GM21825 (cell line): Measurements from ENCODE around the gene PIR.

ENCODE experiments used
- ATAC-seq: cut with Tn5 transposase; IDR thresholded peaks from one replicate; pipeline ENCODE4 v1.9.1; 2021; ENCODE audit warnings: mild to moderate bottlenecking, moderate library complexity; ENCODE audit not compliant: unreplicated experiment

Gene PIR

DNA sequence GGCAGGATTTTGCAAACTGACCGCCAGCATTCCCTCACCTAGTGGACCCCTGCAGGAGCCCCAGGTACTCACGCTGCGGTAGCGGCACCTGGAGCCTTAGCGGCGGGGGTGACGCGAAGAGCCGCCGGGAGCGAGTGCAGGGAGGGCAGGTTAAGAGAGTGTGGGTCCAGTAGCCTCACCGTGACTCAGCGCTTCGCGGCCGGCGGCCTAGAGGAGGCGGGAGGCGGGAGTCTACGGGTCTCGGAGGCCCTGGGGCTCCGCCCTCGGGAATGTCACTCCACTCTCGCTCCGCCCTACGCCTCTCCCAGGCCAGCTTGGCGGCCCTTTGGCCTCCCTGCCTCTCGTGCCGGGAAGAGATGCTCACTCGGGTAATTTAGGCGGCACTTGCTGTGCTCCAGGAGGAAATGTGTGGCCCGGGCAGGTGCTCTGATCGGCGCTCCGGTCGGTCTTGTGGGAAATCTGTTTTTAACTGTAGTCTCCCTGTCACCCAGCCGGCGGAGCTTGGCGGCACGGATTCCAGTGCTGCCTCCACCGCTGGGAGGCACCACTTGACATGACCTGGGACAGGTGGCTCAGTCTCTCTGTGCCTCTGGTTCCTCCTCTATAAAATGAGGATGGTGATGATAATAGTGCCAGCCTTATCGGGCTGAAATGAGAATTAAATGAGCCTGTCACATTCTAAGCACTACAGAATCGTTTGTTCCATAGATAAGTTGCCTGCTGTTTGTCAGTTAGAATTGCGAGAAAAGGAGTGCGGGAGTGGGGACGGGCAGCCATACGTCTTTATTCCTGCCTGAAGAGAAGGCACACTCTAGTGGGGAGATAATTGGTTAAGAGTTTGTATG, at the start of gene PIR:
PIR (minus strand) TSS at position 216 of the 845 bp plus-strand sequence. CDS start 2,076 bp downstream, outside the sequence.
- peak; percentile 95 for ATAC-seq

DNA sequence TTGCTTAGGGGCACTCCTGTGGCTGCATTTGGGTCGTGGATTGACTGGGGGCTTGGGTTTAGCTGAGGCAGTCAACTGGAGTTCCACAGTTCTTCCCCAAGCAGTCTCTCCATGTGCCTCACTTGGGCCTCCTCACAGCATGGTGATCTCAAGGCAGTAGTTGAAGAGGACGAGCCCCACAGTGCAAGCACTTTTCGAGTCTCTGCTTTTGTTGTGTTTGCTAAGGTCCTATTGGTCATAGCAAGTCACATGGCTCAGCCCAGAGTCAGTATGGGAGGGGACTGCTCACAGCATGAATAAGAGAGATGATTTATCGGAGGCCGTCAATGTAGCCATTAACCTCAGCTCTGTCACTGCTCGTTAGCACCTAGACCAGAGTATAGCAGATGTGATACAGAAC, 37.2 kb upstream of the PIR start:
- ATAC-seq: no peak

DNA sequence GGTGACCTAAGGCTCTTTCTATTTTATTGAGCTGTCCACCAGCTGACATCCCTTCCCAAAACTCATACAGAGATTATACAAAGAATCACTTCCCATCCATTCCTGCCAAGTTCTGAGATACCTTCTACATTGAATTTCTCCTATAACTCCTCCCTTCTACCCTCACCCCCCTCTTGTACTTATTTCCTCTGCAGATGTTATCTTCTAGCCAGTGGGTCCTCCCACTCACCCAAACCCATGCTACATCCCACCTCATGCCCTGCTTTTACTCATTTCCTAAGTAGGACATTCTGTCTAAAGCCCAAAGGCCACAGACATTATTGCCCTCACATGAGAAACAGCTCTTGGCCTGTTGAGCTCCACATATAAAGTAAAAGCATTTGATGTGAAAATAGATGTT, 36.0 kb upstream of the PIR start:
- ATAC-seq: no peak

DNA sequence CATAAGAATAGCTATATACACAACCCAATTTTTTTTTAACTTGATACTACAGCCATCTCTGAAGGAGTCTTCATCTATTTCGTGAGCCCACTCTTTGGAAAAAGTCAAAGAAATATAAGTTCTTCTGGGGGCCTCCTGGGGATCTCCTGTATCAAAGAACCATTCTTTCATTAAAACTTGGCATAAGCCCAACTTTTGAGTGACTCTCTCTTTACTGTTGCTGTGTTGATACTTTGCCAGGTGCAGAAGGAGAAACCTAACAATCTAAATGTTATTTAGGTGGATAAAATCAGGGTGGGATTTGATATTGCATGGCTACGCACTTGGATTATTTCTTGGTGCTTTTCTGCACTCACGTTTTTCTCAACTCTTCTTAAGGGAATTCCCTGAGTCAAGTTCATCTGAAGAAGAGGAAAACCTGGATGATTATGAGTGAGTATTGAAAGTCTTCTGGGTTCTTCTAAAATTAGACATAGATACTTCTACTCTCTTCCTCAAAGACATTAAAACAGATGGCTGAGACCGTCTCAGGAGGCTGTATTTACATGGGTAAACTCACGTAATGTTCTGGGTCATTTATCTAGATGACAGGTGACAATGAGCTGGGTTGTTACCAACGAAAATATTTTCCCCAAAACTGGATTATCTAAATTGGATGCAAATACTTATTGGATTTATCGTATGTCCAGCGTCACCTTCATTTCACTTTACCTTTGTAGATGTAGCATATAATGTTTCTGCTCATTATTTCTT, 32.7 kb upstream of the PIR start:
- ATAC-seq: no peak

DNA sequence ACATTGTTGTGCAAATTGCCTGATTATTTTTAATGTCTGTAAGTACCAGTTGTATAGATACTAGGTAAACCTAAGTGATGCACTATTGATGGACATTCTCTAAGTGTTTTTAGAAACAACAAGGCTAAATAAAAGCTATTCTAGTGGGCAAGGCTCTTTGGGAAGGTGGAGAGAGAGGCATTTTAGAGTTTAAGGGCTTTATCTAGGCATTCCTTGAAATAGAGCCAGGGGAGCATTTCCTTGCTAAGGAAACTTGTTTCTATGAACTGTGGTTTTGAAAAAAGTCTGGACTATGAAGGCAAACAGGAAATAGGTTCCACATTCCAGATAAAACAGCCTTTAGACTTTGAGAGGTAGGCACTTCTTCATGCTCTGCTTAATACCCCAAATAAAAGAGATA, 31.3 kb upstream of the PIR start:
- ATAC-seq: no peak

DNA sequence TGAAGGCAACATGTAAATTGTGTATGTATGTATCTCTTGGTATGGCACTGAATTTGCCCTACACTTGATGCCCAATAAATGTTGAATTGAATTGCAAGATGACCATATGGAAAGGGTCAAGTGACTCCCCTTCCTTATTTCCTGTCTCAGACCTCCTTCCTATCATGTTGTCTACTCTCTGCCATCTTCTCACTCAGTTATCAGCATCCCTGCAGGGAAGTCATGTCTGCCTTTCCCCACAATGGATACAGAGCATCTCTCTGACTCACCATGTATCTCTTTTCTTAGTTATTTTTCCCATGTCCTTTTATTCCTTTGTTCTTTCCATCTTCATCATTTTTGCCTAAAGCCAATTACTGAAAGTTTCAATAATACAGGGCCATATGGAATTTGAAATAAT, 30.0 kb upstream of the PIR start:
- ATAC-seq: no peak

DNA sequence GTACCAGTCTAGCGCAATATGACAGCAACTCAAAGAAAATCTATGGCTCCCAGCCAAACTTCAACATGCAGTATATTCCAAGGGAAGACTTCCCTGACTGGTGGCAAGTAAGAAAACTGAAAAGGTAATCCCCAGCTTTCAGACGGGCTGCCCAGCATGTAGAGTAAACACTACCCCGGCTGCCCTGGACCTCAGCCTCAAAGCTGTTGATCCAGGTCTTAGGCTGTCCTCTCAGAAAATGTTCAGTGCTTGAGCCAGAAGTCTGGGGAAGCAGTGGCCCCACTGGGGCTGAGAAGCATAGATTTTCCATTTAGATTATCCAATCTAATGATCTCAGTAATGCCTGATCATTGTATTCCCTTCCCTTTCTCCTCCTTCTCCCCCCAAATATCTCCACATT, 29.3 kb upstream of the PIR start:
- no peak for ATAC-seq

DNA sequence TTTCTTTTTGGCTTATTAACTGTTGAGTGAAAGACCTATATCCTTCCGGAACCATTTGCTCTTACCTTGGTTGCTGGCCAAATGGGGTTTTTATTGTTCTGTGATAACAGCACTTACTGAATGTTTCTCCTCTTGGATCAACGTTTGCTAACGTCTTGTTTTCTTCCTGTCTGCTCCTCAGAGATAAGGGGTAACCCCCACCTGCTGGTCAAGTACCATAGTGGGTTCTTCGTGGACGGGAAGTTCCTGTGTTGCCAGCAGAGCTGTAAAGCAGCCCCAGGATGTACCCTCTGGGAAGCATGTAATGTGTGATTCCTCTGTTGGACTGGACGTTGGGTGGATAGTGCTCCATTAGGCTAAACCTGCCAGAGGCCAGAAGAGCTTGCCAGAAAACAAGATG, 22.8 kb upstream of the PIR start:
- ATAC-seq: no peak

DNA sequence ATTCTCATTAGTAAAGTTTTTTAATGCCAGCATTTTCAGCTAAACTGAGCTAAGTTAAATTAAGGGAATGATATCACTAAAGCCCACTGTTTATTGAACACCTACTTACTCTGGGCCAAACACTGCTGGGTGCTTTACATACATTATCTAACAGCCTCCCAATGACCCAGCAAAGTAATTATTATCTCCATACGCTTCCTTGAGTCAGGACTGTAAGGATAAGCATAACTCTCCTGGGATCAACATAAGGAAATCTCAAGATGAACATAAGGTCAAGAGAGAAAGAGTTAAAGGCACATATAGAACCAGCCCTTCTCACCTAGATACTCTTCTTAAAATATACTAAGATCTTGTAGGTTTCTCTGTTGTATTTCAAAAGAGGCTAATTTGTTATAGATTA, 21.1 kb upstream of the PIR start:
- ATAC-seq: no peak

DNA sequence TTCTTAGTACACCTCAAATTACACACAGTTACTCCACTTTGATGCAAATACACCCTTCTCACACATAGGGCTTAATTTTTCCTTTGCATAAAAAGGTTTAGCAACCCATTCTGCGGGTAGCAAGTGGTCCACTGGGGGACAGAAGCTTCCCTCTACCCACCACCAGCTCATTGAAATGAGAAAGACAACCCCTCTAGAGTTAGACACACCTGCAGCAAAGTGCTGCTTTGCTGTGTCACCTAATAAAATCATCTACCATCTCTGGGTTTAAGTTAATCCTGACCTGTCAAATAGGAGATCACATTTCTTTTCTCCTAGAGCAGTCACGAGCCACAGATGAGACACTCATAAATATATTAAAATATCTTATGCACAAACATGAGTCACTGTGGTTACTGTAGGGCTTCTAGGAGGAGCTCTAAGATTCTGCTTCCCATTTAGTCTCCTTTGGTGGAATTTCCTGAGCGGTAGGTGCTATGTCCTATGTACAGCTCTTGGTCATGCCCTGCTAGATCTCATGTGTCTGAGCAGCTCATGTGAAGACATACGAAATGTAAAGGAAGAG, 19.4 kb upstream of the PIR start:
- ATAC-seq: no peak

DNA sequence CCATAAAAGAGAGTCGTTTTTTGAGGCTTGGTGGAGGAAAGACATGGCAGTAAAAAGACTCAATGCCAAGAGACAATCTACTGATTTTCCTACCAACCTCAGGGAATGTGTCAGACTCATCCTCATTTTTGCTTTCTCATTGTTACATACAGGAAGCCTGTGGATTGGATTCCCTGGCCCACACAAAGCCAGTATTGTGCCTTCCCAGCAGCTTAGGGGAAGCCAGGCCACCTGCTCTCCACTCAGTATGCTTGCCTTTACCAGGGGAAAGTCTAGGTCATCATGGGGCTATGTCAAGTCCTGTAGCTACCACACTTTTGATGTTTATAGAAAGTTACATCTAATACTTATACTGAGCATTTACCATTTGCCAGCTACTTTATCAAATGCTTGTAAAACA, 18.4 kb upstream of the PIR start:
- no peak for ATAC-seq

DNA sequence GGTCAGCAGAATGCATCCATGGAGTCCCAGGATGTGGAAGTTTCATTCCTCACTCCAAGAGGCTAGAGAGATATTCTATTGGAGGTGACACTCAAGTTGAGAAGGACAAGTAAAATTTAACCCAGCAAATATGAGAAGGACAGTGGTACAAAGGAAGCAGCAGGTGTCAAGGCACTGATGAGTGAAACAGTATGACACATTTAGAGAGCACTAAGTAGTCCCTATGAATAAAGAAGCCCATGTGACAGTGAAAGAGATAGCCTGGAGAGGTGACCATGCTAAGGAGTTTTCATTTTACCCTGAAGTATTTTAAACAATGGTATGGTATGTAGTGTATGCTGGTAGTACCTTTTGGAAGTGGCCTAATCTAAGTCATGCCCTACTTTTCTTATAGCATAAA, 16.7 kb upstream of the PIR start:
- no peak for ATAC-seq

DNA sequence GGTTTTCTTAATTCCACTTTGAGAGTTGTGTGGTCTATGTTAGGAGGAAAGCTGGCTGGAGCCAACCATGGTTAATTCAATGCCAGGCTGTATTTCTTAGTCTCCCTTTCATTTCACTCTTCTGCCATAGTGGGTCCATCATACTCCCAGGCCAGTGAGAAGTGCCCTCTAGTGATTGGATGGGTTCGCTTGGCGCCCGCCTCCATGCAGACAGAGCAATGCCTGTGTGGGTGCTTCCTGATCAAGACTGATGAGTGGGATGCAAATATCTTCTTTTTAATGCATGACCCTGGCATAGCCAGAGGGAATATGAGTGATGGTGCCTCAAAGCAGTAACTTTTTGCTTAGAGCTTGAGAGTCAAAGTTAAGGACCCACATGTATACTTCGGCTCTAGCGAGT, 13.9 kb upstream of the PIR start:
- ATAC-seq: no peak

DNA sequence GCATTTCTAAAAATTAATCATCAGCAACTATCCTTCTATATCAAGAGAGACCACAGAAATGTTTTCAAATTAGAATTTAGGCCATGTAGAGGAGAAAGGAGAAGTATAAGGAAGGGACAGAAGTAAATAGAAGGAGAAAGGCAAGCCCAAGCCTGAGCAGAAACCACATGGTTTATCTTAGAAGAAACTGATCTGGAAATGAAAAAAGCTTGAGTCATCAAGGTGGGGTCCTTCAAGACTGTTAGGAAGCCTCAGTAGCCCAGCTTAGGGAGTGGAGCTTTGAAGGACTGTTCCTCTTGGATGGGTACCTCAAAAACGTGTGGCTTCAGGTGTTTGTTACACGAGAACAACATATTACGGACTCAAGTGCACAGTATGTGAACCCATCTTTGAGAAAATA, 12.0 kb upstream of the PIR start:
- no peak for ATAC-seq

DNA sequence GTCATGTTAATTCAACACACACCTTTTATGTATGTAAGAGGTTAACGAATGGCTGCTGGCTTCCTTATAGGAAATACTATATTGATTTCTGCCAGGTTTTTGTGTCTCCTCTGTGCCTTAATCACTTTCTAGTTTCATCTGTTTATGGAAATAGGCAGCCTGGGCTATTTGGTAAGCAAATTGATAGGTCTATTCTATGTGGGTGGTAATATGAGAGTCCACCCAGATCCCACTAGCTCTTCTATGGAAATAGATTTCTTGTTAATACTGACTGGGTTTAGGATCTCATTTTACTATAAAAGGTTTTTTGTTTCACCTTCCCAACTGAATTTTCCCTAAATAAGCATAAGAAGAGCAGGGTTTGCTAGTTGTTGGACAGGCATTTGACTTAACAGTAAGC, 11.5 kb upstream of the PIR start:
- ATAC-seq: no peak

DNA sequence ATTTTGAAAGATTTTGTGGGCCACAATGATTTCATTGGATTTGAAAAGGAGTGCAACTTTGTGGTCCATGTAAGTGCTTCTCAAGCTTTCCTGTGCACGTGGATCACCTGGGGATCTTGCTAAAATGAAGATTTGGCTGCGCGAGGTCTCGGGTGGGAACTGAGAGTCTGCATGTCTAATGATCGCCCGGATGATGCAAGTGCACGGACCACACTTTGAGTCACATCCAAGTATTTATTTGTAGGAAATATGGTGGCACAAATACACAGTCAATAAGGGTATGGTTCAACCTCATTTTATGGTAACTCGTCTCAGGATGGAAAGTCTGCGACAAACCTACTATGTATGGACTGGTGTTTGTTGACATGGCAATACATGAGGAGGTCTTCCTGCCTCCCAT, 8.4 kb upstream of the PIR start:
- ATAC-seq: no peak

DNA sequence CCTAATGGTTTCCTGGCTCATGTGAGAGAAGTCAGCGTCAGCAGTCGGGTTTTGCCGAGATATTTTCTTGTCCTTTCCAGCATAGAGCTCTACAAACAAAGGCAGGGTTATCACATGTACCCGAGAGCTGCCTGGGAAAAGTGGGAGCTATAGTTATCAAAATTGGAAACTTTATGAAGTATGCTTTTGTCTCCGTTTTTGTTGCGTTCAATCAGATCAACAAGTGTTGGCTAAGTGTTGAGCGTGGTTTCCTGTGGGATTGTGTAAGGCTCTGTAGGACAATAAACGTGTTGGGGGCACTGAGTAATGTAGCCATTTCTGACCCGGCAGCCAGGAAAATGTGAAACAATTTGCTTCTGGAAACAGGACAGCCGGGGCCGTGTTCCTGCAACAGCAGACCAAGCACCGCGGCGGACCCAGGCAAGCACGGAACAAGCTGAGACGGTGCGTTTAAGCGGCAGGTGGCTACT, 7.4 kb upstream of the PIR start, which contains the start of gene BMX:
BMX (plus strand) TSS at position 311 of the 470 bp plus-strand sequence. CDS start 7,547 bp downstream, outside the sequence.
- ATAC-seq: no peak

DNA sequence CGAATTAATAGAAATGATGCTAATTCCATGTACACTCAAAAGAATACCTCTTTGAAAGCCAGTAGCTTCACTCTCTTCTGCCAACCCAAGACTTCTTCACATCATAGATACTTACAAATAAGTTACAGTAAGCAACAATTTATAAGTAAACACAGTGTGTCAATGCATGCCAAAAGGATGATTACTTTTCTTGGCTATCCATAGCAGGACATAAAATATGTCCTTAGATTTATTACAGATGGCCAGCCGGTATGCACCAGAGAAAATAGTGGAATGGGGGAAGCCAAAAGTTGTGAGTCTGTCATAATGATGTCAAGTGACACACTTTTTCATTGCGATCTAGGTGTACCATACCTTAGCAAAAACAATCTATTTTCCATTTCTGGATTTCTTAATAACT, 6.8 kb upstream of the PIR start:
- no peak for ATAC-seq

DNA sequence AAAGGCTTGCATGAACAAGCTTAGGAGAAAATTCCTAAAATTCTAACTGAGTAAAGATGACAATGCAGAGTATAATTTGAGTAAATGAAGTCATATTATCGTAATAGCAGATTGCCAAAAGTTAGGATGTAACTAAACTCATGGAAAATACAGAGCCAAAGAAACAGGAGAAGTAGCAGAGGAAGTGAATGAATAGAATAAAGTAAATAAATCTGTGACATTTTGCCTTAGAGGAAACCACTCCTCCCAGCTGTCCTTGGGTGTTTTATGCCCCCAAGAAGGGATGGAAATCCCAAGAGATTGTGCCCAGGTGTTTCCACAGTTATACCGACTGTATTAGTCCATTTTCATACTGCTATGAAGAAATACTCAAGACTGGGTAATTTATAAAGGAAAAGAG, 5.6 kb upstream of the PIR start:
- no peak for ATAC-seq

DNA sequence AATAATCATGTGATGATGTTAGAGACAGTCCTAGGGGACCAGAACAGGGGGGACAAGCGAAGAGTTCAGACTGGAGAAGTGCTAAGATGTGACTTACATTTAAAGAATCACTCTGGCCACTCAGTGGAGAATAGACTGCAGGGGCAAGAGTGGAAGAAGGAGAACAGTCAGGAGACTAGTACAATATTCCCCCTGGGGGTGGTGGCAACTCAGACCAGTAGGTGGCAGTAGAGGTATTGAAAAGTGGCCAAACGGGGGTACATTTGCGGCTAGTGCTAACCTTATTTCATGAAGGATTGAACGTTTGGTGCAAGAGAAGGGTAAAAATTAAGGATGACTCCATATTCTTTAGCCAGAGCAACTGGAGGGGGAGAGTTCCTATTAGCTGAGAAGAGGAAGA, 4.7 kb upstream of the PIR start:
- no peak for ATAC-seq

DNA sequence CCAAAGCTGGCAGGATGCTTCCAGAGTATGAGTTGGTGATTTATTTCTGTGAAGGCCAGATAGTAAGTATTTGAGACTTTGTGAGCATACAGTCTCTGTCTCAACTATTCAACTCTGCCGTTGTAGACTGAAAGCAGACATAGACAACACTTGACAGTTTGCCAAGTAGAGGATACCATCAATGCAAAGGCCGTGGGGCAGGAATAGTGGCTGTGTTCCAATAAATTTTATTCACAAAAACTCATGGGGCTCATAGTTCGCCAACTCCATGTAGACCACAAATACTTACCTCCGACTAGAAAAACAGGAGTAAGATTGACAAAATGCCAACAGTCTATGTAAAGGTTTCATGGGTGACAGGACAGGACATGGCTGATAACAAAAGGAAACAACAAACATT, 3.7 kb upstream of the PIR start:
- no peak for ATAC-seq

DNA sequence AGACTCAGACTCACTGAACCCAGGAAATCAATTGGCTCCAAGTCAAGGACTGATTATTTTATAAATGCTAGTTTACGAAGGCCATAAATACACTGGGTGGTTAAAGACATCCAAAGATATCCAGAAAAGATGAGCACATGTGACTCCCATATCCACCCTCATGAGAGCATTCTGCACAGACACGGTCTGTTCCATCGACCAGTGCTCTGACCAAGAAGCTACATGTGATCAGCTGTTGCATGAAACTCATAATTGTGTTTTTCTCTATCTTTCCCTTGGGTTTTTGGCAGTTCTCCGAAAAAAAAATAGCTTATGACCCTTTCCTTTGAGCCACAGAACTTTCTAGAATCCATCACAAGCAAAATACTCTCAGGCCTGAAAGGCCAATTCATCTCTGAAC, 2.7 kb upstream of the PIR start:
- no peak for ATAC-seq
